H9 (cell line): Measurements from ENCODE around the gene TRMT11. TPM values are rescaled to one million over a fixed set of nuclear protein-coding genes. Genes with fewer than 3 reads are reported as not detected.
A peak's percentile ranks its signal among the peaks of the same experiment; 100 is the strongest.

Experiments
- DNase-seq: peaks from one replicate; pipeline ENCODE4 v3.0.0-alpha.2; 2017
- H2AFZ ChIP-seq: one replicate; pipeline ENCODE4 v1.6.1; 2013; ENCODE audit warnings: mild to moderate bottlenecking, low read length, control low read depth, moderate library complexity
- H2AK5ac ChIP-seq: 2 replicates; pipeline ENCODE4 v1.6.1; 2013; ENCODE audit warnings: low read length, control low read depth, mixed read lengths; ENCODE audit not compliant: insufficient read length
- H2BK120ac ChIP-seq: one replicate; pipeline ENCODE4 v1.6.1; 2013; ENCODE audit warnings: low read depth, mild to moderate bottlenecking, low read length, control low read depth, inconsistent platforms; ENCODE audit not compliant: poor library complexity, severe bottlenecking
- H2BK12ac ChIP-seq: 2 replicates; pipeline ENCODE4 v1.6.1; 2013; ENCODE audit warnings: low read length, control low read depth, mixed read lengths, low read depth; ENCODE audit not compliant: insufficient read length
- H2BK15ac ChIP-seq: 2 replicates; pipeline ENCODE4 v1.6.1; 2013; ENCODE audit warnings: low read depth, low read length, control low read depth
- H2BK20ac ChIP-seq: one replicate; pipeline ENCODE4 v1.6.1; 2013; ENCODE audit warnings: low read depth, mild to moderate bottlenecking, low read length, control low read depth, inconsistent platforms; ENCODE audit not compliant: poor library complexity, severe bottlenecking
- H2BK5ac ChIP-seq: 2 replicates; pipeline ENCODE4 v1.6.1; 2013; ENCODE audit warnings: low read length, control low read depth, mixed read lengths; ENCODE audit not compliant: insufficient read length
- H3K14ac ChIP-seq: 2 replicates; pipeline ENCODE4 v1.6.1; 2013; ENCODE audit warnings: low read length, control low read depth; ENCODE audit not compliant: insufficient read depth
- H3K18ac ChIP-seq: 2 replicates; pipeline ENCODE4 v1.6.1; 2013; ENCODE audit warnings: low read depth, mild to moderate bottlenecking, mixed read lengths, low read length, control low read depth; ENCODE audit not compliant: insufficient read length
- H3K23ac ChIP-seq: 2 replicates; pipeline ENCODE4 v1.6.1; 2013; ENCODE audit warnings: low read length, control low read depth, mixed read lengths, low read depth; ENCODE audit not compliant: insufficient read length
- H3K23me2 ChIP-seq: 2 replicates; pipeline ENCODE4 v1.6.1; 2013; ENCODE audit warnings: low read depth, mild to moderate bottlenecking, mixed read lengths, low read length, control low read depth; ENCODE audit not compliant: insufficient read length, poor library complexity, severe bottlenecking
- H3K27ac ChIP-seq: 2 replicates; pipeline ENCODE4 v1.5.1; 2013; ENCODE audit warnings: low read length, control low read depth, mixed read lengths, low read depth; ENCODE audit not compliant: insufficient read length
- H3K27me3 ChIP-seq: 2 replicates; pipeline ENCODE4 v1.6.1; 2013; ENCODE audit warnings: low read length, control low read depth, inconsistent platforms; ENCODE audit not compliant: insufficient read depth
- H3K4ac ChIP-seq: 2 replicates; pipeline ENCODE4 v1.6.1; 2013; ENCODE audit warnings: low read depth, mild to moderate bottlenecking, control low read depth, inconsistent platforms, low read length, moderate library complexity
- H3K4me1 ChIP-seq: 2 replicates; pipeline ENCODE4 v1.6.1; 2013; ENCODE audit warnings: low read length, control low read depth, inconsistent platforms; ENCODE audit not compliant: insufficient read depth
- H3K4me2 ChIP-seq: 2 replicates; pipeline ENCODE4 v1.6.1; 2013; ENCODE audit warnings: low read length, control low read depth, mixed read lengths; ENCODE audit not compliant: insufficient read length, insufficient read depth
- H3K56ac ChIP-seq: 2 replicates; pipeline ENCODE4 v1.6.1; 2013; ENCODE audit warnings: low read depth, mild to moderate bottlenecking, mixed read lengths, low read length, control low read depth; ENCODE audit not compliant: insufficient read length
- H3K79me1 ChIP-seq: 2 replicates; pipeline ENCODE4 v1.6.1; 2013; ENCODE audit warnings: low read depth, mild to moderate bottlenecking, moderate library complexity, low read length, control low read depth, inconsistent platforms; ENCODE audit not compliant: insufficient read depth, poor library complexity, severe bottlenecking
- H3K79me2 ChIP-seq: 2 replicates; pipeline ENCODE4 v1.6.1; 2013; ENCODE audit warnings: low read length, control low read depth, inconsistent platforms; ENCODE audit not compliant: insufficient read depth
- H3K9ac ChIP-seq: 2 replicates; pipeline ENCODE4 v1.6.1; 2013; ENCODE audit warnings: low read length, control low read depth, mixed read lengths; ENCODE audit not compliant: insufficient read length; ENCODE audit errors: extremely low read depth
- H3K9me3 ChIP-seq: one replicate; pipeline ENCODE4 v1.6.1; 2013; ENCODE audit warnings: low read depth, low read length, inconsistent platforms; ENCODE audit not compliant: control insufficient read depth
- H3T11ph ChIP-seq: one replicate; pipeline ENCODE4 v1.6.1; 2013; ENCODE audit warnings: mild to moderate bottlenecking, low read length, control low read depth, inconsistent platforms
- H4K20me1 ChIP-seq: one replicate; pipeline ENCODE4 v1.6.1; 2013; ENCODE audit not compliant: control insufficient read depth, insufficient read length, insufficient read depth
- H4K5ac ChIP-seq: 2 replicates; pipeline ENCODE4 v1.6.1; 2013; ENCODE audit warnings: low read depth, mild to moderate bottlenecking, mixed read lengths, low read length, control low read depth; ENCODE audit not compliant: insufficient read length
- H4K8ac ChIP-seq: replicated peaks from 2 replicates; pipeline ENCODE4 v1.6.1; 2013; ENCODE audit warnings: low read length, control low read depth, mixed read lengths, low read depth; ENCODE audit not compliant: insufficient read length
- H4K91ac ChIP-seq: 2 replicates; pipeline ENCODE4 v1.6.1; 2013; ENCODE audit warnings: low read depth, mild to moderate bottlenecking, moderate library complexity, mixed read lengths, low read length, control low read depth; ENCODE audit not compliant: insufficient read length
- H3K27ac Mint-ChIP-seq, 3 experiments: 2 replicates in 2 of 3; 3 replicates in 1 of 3; pipeline ENCODE4 v1.8.0; 2020 to 2021; ENCODE audit warnings: mixed read lengths in 3 of 3, mild to moderate bottlenecking in 1 of 3, moderate library complexity in 1 of 3
- H3K27me3 Mint-ChIP-seq: 2 replicates; pipeline ENCODE4 v1.8.0; 2021; ENCODE audit warnings: low read depth, mild to moderate bottlenecking, moderate library complexity, mixed read lengths
- H3K36me3 Mint-ChIP-seq, 3 experiments: 2 replicates in 2 of 3; 3 replicates in 1 of 3; pipeline ENCODE4 v1.8.0; 2020 to 2021; ENCODE audit warnings: low read depth in 3 of 3, mixed read lengths in 3 of 3; ENCODE audit not compliant: insufficient read depth in 1 of 3
- H3K4me1 Mint-ChIP-seq, 2 experiments: 2 replicates each; pipeline ENCODE4 v1.8.0; 2020; ENCODE audit warnings: mixed read lengths in 2 of 2
- H3K4me3 Mint-ChIP-seq, 2 experiments: 2 replicates in 1 of 2; 3 replicates in 1 of 2; pipeline ENCODE4 v1.8.0; 2020 to 2021; ENCODE audit warnings: mild to moderate bottlenecking in 2 of 2, mixed read lengths in 2 of 2, moderate library complexity in 1 of 2
- H3K9me3 Mint-ChIP-seq, 2 experiments: 2 replicates in 1 of 2; 3 replicates in 1 of 2; pipeline ENCODE4 v1.8.0; 2020; ENCODE audit warnings: mild to moderate bottlenecking in 2 of 2, mixed read lengths in 2 of 2, moderate library complexity in 1 of 2
- CTCF ChIP-seq: fragments of 200-600 bp; sonication (generic); conservative IDR thresholded peaks from 3 replicates; pipeline ENCODE4 v1.8.0; 2021; ENCODE audit warnings: antibody characterized with exemption, mild to moderate bottlenecking
- WGBS: extraction: QIAGEN DNeasy Blood & Tissue Kit; methylation state at CpG from one replicate; pipeline ENCODE4 v1.1.7; 2013; ENCODE audit warnings: missing lambda C conversion rate, low lambda C conversion rate, mixed read lengths; ENCODE audit not compliant: insufficient read length; ENCODE audit errors: extremely low coverage; 5-methylcytosine and 5-hydroxymethylcytosine counted together
- total RNA-seq: library from RNA; stranded (reverse); gene quantifications from 2 replicates; pipeline ENCODE4 v1.2.1, GENCODE V29; 2021

TRMT11 gene
- total RNA-seq, 1 experiment from 2014 or later, result 31.1 TPM

GRCh38 chr6:126047648-126048047, 61.3 kb downstream of the TRMT11 start:
- Histone ChIP-seq H3K23ac (no peak overlapping the region), H3K27me3 (no peaks in the 10 kb centered on the region), H3K18ac (no peak overlapping the region), H2BK5ac (no peak overlapping the region), H4K20me1 (no peaks in the 10 kb centered on the region), H3K9me3 (no peaks in the 10 kb centered on the region), H2BK12ac (no peak overlapping the region), H4K5ac (no peak overlapping the region), H3K79me2 (no peaks in the 10 kb centered on the region), H3K4me1 (no peaks in the 10 kb centered on the region), H3K23me2 (no peaks in the 10 kb centered on the region), H2BK15ac (no peak overlapping the region), H3K14ac (no peak overlapping the region), H3K27ac (no peak overlapping the region), H2BK20ac (no peak overlapping the region), H3K4ac (no peak overlapping the region), H3K79me1 (no peaks in the 10 kb centered on the region), H3K9ac (no peak overlapping the region), H3K4me2 (no peak overlapping the region), H3K56ac (no peak overlapping the region), H2AFZ (no peak overlapping the region), H3T11ph (no peak overlapping the region), H4K8ac (no peak overlapping the region), H2AK5ac (no peak overlapping the region), H4K91ac (no peak overlapping the region), H2BK120ac (no peak overlapping the region)
- Mint-ChIP-seq H3K4me3 (no peak overlapping the region), H3K27me3 (no peaks in the 10 kb centered on the region), H3K4me1 (no peaks in the 10 kb centered on the region), H3K36me3 (peaks cover 9 to 32% (median 30%) of the 10 kb centered on the region in 3 experiments), H3K9me3 (peaks cover 1 to 4% of the 10 kb centered on the region in 2 experiments; a peak in 4 of 5 replicates), H3K27ac (peak overlapping the region in 1 of 3 experiments; percentile 49; a peak in 1 of 7 replicates)
- TF ChIP-seq CTCF, result no peak
- DNase-seq, result no peak
- WGBS, result no CpG with 5 or more reads among the region's 7 CpGs
